HG02642 (cell line): Measurements from ENCODE around the gene DVL3.
"Not testable (repeated sequence)": the region's sequence is repeated elsewhere in the genome, so short reads cannot be mapped to it uniquely, and the experiment has no call there.

Source experiments
- ATAC-seq: cut with Tn5 transposase; IDR thresholded peaks from one replicate; pipeline ENCODE4 v1.9.1; 2021; ENCODE audit warnings: mild to moderate bottlenecking; ENCODE audit not compliant: unreplicated experiment, poor library complexity

The DVL3 gene

DNA sequence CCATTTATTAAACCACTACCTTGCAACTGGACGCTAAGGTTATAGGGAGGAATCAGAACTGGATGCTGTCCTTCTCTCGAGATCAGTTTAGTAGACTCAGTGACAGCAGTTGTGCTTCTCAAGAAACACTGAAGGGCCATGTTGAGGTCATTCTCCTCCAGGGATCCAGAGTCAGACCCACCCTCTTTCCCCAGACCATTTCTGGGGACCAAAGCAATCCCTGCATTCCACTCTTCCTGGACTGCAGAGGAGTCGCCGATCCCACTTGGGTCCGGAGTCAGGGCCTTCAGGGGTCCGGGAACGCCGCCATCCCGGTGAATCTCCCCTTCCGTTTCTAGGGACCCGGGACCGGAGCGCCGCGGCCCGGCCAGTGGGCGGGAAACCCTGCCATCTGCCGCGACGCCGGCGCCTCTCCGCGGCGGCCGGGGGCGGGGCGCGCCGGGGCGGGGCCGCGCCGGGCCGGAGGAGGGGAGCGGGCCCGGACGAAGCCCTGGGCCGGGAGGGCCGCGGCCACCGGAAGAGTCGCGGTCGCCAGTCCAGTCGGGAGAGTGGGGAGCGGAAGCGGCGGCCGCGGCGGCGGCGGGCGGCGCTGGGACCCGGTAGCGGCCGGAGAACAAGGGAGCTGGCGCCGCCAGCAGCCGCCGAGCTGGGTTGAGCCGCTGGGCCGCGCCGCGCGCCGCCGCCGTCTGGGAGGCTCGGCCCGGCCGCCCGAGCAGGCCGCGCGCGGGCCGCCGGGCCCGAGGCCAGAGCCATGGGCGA is at the start of gene DVL3:
Gene DVL3, plus strand, starts transcription at position 493 of the 759 bp plus-strand sequence. Its CDS starts 259 bp downstream, at position 752.
- peak; percentile 85 for ATAC-seq

DNA sequence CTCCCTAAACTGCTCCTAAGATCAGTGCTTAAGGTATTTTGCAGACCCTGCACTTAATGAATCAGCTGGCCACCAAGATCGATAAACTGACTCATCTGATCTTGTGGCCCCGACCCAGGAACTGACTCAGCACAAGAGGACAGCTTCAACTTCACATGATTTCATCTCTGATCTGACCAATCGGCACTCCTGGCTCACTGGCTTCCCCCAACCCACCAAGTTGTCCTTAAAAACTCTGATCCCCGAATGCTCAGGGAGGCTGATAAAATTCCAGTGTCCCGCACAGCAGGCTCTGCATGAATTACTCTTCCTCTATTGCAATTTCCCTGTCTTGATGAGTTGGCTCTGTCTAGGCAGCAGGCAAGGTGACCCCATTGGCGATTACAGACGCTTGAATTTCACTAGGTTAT is 44.9 kb upstream of the DVL3 start:
- no peak for ATAC-seq

DNA sequence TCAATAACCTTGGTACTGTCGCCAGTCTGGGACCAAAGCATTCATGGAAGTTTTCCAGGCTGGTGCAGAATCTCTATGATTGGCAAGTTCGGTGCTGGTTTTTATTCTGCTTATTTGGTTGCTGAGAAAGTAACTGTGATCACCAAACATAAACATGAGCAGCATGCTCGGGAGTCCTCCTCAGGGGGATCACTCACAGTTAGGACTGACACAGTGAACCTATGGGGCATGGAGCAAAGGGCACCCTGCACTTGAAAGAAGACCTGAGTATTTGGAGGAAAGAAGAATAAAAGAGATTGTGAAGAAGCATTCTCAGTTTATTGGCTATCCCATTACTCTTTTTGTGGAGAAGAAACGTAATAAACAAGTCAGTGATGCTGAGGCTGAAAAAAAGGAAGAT is 39.2 kb upstream of the DVL3 start:
- no peak for ATAC-seq

DNA sequence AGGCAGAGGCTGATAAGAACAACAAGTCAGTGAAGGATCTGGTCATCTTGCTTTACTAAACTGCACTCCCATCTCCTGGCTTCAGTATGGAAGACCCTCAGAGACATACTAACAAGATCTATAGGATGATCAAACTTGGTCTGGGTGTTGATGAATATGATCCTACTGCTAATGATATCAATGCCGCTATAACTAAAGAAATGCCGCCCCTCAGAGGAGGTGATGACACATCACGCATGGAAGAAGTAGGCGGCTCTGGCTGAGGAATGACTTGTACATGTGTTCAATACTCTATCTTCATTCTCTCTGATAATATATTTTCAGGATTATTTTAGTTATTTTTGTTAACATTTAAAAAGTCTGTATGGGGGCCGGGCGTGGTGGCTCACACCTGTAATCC is 37.5 kb upstream of the DVL3 start:
- no peak for ATAC-seq

DNA sequence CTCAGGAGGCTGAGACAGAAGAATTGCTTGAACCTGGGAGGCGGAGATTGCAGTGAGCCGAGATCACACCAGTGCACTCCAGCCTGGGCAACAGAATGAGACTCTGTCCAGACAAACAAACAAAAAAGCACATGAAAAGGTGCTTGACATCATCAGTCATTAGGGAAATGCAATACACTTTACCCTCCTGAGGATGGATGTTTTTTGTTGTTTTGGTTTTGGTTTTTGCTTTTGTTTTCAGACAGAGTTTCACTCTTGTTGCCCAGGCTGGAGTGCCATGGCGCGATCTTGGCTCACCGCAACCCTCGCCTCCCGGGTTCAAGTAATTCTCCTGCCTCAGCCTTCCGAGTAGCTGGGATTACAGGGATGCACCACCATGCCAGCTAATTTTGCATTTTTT is 34.1 kb upstream of the DVL3 start:
- not testable (repeated sequence) for ATAC-seq

DNA sequence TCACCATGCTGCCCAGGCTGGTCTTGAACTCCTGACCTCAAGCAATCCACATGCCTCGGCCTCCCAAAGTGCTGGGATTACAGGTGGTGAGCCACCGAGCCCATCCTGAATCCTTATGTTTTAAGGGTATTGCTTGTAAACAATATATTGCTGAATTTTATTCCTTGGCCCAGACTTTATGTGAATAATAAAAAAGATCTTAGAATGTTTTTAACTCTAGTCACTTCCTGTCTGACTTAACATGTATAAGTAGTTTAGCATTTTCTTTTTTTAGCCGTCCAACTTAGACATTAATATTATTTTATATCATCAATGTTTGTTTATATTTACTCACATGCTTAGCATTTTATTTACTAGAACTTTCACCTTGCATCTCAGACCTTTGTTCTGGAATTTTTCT is 29.2 kb upstream of the DVL3 start:
- ATAC-seq = no peak

DNA sequence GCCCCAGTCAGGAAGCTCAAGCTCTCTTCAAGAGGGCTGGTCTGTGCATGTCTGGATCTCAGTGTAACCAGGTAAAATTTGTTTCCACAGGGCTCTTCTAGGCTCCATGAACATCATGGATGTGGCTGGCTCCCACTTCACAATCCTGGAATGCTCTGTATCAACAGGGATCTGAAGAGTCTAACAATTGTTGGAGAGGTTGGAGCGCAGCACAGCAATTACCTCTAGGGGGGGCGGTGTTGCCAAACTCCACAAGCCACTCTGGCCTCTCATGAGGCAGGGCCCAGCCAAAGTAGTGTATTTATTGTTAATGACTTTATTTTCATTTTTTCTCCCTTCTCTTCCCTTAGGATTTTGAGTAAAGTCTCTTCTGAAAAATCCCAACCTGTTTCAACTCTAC is 26.2 kb upstream of the DVL3 start:
- ATAC-seq = no peak

DNA sequence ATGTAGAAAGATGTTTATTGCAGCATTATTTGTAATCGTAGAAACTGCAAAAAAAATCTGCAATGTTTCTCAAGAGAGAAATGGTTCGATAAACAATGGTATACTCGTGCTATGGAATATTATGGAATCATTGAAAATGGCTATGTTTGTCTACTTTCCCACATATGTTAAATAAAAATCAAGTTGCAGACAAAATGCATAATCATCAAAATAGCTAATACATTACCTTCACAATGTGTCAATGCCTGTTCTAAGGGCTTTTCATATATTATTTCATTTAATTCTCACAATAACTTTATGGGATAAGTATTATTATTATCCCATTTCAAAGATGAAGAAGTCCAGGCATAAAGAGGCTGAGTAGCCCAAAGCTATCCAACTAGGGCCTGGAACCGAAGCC is 22.2 kb upstream of the DVL3 start:
- ATAC-seq = no peak

DNA sequence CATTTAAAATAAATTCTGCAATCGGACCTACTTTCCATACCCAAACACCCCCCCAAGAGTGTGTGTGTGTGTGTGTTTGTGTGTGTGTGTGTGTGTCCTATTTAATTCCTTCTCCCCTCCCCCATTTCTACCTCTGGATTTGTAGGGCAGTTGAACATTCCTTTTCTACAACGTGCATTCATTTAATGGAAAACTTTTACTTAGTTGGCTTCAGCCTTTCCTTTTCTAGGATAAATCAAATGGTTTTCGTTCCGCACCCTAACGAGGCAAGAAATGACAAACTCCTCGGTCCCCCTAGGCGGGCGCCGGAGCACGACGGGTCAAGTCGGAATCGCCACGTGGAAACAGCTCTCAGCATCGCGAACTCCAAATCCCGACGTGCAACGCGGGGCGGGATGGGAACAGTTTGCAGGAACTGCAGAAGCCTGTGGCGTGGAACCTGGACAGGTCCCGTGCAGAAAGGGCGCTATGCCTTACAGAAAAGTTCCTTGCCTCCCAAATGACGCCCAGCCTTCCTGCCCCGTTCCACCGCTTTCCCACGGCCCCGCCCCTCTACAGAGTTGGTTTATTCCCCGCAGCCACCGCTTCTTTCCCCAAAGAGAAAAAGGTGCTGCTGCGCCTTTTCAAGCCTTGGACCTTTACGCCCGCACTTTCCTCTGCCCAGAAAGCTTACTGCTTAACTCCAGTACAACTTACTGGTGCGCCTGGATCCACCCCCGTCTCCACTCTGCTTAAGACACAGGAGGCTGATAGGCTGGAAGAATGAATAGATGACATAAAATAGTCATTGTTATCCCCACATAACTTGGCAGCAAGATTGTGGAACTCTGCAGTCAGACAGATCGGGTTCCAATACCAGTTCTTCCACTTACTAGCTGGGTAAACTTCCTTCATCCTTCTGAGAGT is 21.1 kb upstream of the DVL3 start:
- peak; percentile 30 for ATAC-seq

DNA sequence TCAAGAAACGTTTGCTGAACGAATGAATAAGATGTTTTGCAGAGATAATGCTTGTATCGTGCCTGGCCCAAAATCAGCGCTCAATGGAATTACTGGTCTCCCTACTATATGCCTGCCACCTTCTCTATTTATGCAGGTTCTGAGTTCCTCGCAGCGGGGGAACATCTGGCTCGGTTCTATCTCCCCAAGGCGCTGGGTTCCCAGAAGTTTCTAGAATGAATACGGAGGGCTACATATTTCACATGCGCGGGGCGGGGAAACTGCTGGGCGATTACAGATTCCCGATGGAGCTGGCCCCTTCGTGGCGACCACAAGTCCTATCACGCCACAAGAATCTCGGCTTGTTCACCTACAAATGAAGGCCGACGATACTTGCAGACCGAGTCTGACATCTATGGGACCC is 20.4 kb upstream of the DVL3 start:
- ATAC-seq = peak; percentile 13

DNA sequence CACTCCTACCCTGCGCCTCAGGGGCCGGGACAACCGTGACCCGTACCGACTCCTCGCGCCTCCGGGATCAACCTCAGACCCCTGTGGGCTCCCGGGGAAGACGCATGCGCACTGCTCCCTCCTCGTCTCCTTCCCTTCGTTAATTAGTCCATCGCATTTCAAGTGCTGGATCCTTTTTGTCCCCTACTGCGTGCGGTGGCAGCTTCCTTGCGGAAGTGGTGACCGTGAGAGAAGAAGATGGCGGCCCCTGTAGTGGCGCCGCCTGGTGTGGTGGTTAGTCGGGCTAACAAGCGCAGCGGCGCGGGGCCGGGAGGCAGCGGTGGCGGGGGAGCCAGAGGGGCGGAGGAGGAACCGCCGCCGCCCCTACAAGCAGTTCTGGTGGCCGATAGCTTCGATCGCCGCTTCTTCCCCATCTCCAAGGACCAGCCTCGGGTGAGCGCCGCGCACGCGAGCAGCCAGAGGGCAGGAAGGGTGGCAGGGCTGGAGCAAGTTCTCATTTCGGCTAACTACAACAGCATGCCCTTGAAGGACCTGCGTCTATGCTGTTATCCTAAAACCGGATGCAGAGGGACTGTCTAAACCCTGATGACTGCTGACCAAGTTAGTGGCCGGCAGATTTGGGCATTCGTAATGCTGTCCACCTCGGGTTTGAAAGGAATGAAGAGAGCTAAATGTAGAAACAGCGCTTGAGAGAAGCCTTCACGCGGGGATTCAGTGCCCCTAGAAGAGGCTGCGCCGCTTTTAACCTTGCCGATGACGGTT is 19.8 kb upstream of the DVL3 start, which contains the start of gene EIF2B5:
Gene EIF2B5, plus strand, starts transcription at position 210 of the 762 bp plus-strand sequence. Its CDS starts 28 bp downstream, at position 238.
- ATAC-seq = peak; percentile 90

DNA sequence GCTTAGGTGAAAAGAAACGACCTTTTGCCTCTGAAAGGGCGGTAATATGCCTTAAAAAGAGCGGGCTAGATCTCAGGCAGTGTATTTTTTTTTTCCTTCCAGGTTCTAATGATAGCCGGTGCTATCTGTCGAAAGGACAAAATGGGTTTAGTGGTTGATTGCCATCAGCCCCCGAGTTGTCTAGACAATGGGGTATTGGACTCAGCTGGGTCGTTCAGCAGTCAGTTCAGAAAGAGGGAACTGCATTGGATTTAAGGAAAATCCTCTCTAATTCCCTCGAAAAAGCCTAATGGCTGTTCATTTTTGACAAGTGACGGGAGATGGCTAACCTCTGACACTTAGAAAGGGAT is 19.3 kb upstream of the DVL3 start:
- no peak for ATAC-seq

DNA sequence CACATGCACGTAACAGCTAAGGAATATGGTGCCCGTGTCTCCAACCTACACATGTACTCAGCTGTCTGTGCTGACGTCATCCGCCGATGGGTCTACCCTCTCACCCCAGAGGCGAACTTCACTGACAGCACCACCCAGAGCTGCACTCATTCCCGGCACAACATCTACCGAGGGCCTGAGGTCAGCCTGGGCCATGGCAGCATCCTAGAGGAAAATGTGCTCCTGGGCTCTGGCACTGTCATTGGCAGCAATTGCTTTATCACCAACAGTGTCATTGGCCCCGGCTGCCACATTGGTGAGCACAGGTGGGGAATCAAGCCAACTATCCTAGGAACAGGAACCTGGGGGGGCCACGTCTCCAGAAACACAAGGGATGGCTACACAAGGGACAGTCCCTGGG is 14.7 kb upstream of the DVL3 start:
- no peak for ATAC-seq

DNA sequence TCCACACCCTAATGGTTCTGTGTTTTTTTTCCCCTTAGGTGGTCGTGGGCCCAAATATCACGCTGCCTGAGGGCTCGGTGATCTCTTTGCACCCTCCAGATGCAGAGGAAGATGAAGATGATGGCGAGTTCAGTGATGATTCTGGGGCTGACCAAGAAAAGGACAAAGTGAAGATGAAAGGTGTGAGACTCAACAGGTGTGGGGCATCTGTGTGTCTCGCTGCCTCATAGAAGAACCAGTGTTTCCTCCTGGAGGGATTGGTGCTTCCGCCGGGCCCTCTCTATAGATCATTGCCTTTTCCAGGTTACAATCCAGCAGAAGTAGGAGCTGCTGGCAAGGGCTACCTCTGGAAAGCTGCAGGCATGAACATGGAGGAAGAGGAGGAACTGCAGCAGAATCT is 13.0 kb upstream of the DVL3 start:
- no peak for ATAC-seq

DNA sequence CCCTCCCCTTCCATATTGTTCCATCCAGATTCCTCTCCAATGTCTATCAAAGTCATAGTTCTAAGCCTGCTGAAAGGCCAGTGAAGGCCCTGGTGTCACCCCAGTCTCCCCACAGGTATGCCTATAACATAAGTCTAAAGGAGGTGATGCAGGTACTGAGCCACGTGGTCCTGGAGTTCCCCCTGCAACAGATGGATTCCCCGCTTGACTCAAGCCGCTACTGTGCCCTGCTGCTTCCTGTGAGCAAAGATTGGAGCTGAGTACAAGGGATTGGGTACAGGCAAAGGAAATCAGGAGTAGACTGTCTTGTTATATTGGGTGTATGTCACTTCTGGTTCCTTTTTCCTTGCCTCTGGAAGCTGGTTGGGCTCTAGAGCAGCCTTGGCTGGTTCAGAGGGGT is 11.8 kb upstream of the DVL3 start:
- no peak for ATAC-seq

DNA sequence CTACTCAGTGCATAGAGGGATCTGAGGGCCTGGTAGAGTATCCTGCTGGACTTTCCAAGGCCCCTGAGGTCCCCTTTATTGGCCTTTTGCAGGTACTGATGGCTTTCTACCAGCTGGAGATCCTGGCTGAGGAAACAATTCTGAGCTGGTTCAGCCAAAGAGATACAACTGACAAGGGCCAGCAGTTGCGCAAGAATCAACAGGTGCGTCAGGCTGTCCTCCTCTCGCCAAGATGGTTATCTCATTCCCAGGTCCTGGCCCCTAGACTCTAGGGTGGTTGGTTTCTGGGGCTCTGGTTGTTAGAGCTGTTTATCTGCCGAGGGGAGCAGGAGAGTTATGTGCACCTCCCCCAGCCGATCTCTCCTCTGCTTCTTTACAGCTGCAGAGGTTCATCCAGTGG is 10.7 kb upstream of the DVL3 start:
- no peak for ATAC-seq

DNA sequence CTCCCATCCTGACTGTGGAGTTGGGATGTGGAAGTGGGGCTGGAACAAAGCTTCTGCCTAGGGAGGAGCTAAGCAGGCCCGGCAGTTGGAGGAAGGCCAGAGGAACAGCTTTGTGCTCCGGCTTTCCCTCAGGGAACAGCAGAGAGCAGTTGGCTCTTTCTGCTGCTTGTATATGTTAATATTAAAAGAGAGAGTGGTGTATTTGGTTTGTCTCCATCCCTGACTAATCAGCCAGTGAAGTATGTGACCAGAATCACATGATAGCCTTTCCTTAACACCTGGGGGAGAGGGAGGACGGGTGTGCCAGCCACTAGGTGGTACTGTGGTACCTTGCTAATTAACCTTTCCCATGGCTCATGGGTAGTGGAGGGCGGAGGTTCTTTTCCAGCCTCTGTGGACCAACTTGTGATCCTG is 10.1 kb upstream of the DVL3 start:
- no peak for ATAC-seq

DNA sequence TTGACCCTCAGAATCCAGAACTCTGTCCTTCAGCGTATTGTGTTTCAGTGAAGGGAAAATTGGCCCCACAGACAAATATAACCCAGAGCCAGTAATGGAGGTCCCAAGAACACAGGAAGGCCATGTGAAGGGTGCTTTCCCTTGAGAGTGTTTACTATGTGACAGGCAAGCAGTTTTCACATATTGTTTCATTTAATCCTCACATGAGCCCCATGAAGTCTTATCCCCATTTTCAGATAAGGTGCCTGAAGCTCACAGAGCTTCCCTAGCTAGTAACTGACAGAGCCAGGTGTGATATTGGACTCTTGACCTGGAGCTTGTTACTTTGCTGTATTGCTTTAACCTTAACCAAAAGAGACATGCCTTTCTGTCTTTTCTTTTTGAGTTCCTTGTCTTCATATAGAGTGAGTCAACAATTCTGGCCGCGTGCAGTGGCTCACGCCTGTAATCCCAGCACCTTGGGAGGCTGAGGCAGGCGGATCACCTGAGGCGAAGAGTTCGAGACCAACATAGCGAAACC is 9.4 kb upstream of the DVL3 start:
- no peak for ATAC-seq

DNA sequence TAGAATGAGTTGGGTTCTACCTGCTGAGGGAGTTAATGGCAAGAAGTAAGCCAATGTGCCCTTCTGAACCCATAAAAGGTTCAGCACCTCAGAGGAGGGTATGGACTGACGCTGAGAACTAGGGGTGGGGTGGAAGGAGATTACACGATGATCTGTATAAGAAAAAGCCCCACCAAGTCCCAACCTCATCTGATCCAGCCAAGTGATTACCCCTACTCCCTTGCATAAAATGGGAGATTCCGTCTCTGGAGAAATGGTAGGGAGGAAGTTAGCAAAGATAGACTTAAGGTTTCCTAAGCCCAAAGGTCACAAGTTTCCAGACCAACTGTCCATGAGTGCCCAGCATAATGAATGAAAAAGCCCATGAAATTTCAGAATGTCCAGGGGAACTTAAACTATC is 7.1 kb upstream of the DVL3 start:
- no peak for ATAC-seq

DNA sequence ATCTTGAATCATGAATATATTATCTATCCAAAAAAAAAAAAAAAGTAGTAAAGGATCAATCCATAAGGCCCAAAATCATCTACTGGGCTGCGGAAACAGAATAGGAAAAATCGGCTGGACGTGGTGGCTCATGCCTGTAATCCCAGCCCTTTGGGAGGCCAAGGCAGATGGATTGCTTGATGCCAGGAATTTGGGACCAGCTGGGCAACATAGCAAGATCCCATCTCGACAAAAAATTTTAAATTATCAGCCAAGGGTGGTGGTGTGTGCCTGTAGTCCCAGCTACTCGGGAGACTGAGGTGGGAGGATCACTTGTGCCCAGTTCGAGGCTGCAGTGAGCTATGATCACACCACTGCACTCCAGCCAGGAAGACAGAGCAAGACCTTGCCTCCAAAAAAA is 6.1 kb upstream of the DVL3 start:
- ATAC-seq = no peak

DNA sequence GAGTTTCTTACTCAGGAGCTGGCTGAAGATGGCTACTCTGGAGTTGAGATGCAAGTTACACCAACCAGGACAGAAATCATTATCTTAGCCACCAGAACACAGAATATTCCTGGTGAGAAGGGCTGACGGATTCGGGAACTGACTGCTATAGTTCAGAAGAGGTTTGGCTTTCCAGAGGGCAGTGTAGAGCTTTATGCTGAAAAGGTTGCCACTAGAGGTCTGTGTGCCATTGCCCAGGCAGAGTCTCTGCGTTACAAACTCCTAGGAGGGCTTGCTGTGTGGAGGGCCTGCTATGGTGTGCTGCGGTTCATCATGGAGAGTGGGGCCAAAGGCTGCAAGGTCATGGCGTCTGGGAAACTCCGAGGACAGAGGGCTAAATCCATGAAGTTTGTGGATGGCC is 5.4 kb upstream of the DVL3 start:
- ATAC-seq = not testable (repeated sequence)
